Activated CD8-positive, alpha-beta T cell treated with anti-CD3 and anti-CD28 coated beads for 36 hours (primary cell): ENCODE measurements around the gene OAT. TPM values are rescaled to one million over a fixed set of nuclear protein-coding genes. Genes with fewer than 3 reads are reported as not detected.
A peak's percentile ranks its signal among the peaks of the same experiment; 100 is the strongest.

Experiments used
- ATAC-seq: fragments of 200-7000 bp; cut with Tn5 transposase; one replicate; pipeline ENCODE4 v1.10.0; 2021; ENCODE audit warnings: mild to moderate bottlenecking, moderate library complexity
- CTCF ChIA-PET: fragments of 350-600 bp; sonication (Branson Sonifier 250); formaldehyde crosslinking; loops from one replicate; lab custom pipeline; 2021; ENCODE audit warnings: antibody characterized with exemption; lab: Charles Lee
- POLR2A ChIA-PET: fragments of 350-600 bp; sonication (Branson Sonifier 250); formaldehyde crosslinking; loops from one replicate; lab custom pipeline; 2021; ENCODE audit warnings: antibody characterized with exemption; lab: Charles Lee
- DNase-seq: peaks from one replicate; pipeline ENCODE4 v3.0.0-alpha.2; 2020
- H3K27ac Mint-ChIP-seq: one replicate; pipeline ENCODE4 v1.8.0; 2021; ENCODE audit warnings: mild to moderate bottlenecking, mixed read lengths
- H3K27me3 Mint-ChIP-seq: one replicate; pipeline ENCODE4 v1.8.0; 2021; ENCODE audit warnings: mixed read lengths
- H3K36me3 Mint-ChIP-seq: one replicate; pipeline ENCODE4 v1.8.0; 2021; ENCODE audit warnings: low read depth, mixed read lengths
- H3K4me1 Mint-ChIP-seq: one replicate; pipeline ENCODE4 v1.8.0; 2021; ENCODE audit warnings: low read depth, mixed read lengths
- H3K4me3 Mint-ChIP-seq: one replicate; pipeline ENCODE4 v1.8.0; 2021; ENCODE audit warnings: mild to moderate bottlenecking, moderate library complexity, mixed read lengths
- H3K9me3 Mint-ChIP-seq: one replicate; pipeline ENCODE4 v1.8.0; 2021; ENCODE audit warnings: mixed read lengths
- CTCF ChIP-seq: fragments of 200-600 bp; IDR thresholded peaks from one replicate; pipeline ENCODE4 v1.8.0; 2022; ENCODE audit warnings: antibody characterized with exemption, mild to moderate bottlenecking
- intact Hi-C: fragments of 100-400 bp; cut with micrococcal nuclease; formaldehyde crosslinking; loops from one replicate; pipeline ENCODE4 v1.10.0; 2022
- total RNA-seq, 2 experiments: library from RNA; stranded (reverse); gene quantifications; one replicate each; pipeline ENCODE4 v1.2.3, GENCODE V29; 2021

OAT gene
- total RNA-seq = 10 to 100 TPM; 40.2 to 44.3 TPM

GRCh38 chr10:124418726-124419501 is at the start of gene OAT:
TSS of gene OAT (minus strand) at chr10:124418923. CDS start at chr10:124412171, 6,752 bp downstream.
- Mint-ChIP-seq H3K9me3 (no peaks in the 10 kb centered on the region), H3K27me3 (peaks cover 4% of the 10 kb centered on the region), H3K4me1 (peaks cover 16% of the 10 kb centered on the region), H3K4me3 (peak within 1 kb of the TSS; percentile 81), H3K36me3 (no peaks in the 10 kb centered on the region), H3K27ac (peak within 1 kb of the TSS; percentile 64)
- ATAC-seq = peak; percentile 99
- peak; percentile 99 for DNase-seq
- CTCF ChIA-PET = interaction anchor here (0.9 to 1.2 kb wide), 3 partner anchors 15 to 30 kb away, joined by 3 to 6 read pairs (median 5); no protein-coding TSS in a partner anchor
- no peak for TF ChIP-seq CTCF
- intact Hi-C loops = no loop called here
- POLR2A ChIA-PET = interaction anchor here (2.5 kb wide), 1 partner anchor 42 kb away, joined by 10 read pairs; the partner anchor contains the start of gene LHPP

GRCh38 chr10:124467165-124467564 is 48.4 kb upstream of the OAT start:
- no peaks in the 10 kb centered on the region for H3K9me3 Mint-ChIP-seq
- ATAC-seq (no peak), DNase-seq (no peak)
- H3K27ac Mint-ChIP-seq = no peak overlapping the region
- ChIA-PET CTCF (no interaction called here), POLR2A (no interaction called here)
- intact Hi-C loops = no loop called here
- no peaks in the 10 kb centered on the region for H3K27me3 Mint-ChIP-seq
- no peak overlapping the region for H3K4me3 Mint-ChIP-seq
- no peaks in the 10 kb centered on the region for H3K36me3 Mint-ChIP-seq
- TF ChIP-seq CTCF = no peak
- peaks cover 23% of the 10 kb centered on the region for H3K4me1 Mint-ChIP-seq

- H3K4me1 Mint-ChIP-seq = peaks cover 27% of the 10 kb centered on the region
- ChIA-PET POLR2A (no interaction called here), CTCF (interaction anchor here (1.0 kb wide), 1 partner anchor 471 kb away, joined by 3 read pairs; no protein-coding TSS in a partner anchor)
- no peaks in the 10 kb centered on the region for H3K36me3 Mint-ChIP-seq
- no peak overlapping the region for H3K27ac Mint-ChIP-seq
- intact Hi-C loops = no loop called here
- no peak for TF ChIP-seq CTCF
- H3K9me3 Mint-ChIP-seq = no peaks in the 10 kb centered on the region
- H3K27me3 Mint-ChIP-seq = no peaks in the 10 kb centered on the region
- DNase-seq (no peak), ATAC-seq (no peak)
- H3K4me3 Mint-ChIP-seq = no peak overlapping the region
Measured at GRCh38 chr10:124465777-124466488, 47.2 kb upstream of the OAT start.

- no peak for ATAC-seq
- no peaks in the 10 kb centered on the region for H3K9me3 Mint-ChIP-seq
- H3K4me3 Mint-ChIP-seq = peak overlapping the region; percentile 28
- intact Hi-C loops = no loop called here
- ChIA-PET CTCF (interaction anchor here (1.0 kb wide), 1 partner anchor 471 kb away, joined by 3 read pairs; no protein-coding TSS in a partner anchor), POLR2A (interaction anchor here (0.8 to 1.0 kb wide), 2 partner anchors 16 to 471 kb away, joined by 3 read pairs; no protein-coding TSS in a partner anchor)
- H3K4me1 Mint-ChIP-seq = peaks cover 31% of the 10 kb centered on the region
- peak overlapping the region; percentile 85 for H3K27ac Mint-ChIP-seq
- DNase-seq = no peak
- H3K36me3 Mint-ChIP-seq = no peaks in the 10 kb centered on the region
- no peaks in the 10 kb centered on the region for H3K27me3 Mint-ChIP-seq
- no peak for TF ChIP-seq CTCF
Measured at GRCh38 chr10:124465003-124465776, 46.5 kb upstream of the OAT start.
